ENCODE data around the gene CCDC38. TPM values are rescaled to one million over a fixed set of nuclear protein-coding genes. Genes with fewer than 3 reads are reported as not detected.

The CCDC38 gene
- total and polyA plus RNA-seq, 10 of the 15 experiments (the other 5 are each of a cell fraction or from before 2014, with no cell fraction given) = 0.04 to 0.05 TPM; not detected in 8

GRCh38 chr12:95977764-95978305 lies 35.4 kb upstream of the CCDC38 start:
- H2AFZ ChIP-seq (ENCODE audit: control insufficient read depth, low read depth, low read length) = no peak overlapping the region
- H3K36me3 ChIP-seq (ENCODE audit: control insufficient read depth in 2 of 2, insufficient read depth in 2 of 2, low read length in 1 of 2) = no peaks in the 10 kb centered on the region
- POLR2A ChIA-PET = interaction anchor here (0.6 kb wide), 1 partner anchor 495 kb away, joined by 4 read pairs; no protein-coding TSS in a partner anchor
- H3K9ac ChIP-seq (ENCODE audit: control insufficient read depth, insufficient read depth, low read length) = no peak overlapping the region
- 40% methylated on average over 11 of the region's 11 CpGs for WGBS (ENCODE audit: insufficient coverage, insufficient replicate concordance, low lambda C conversion rate, missing lambda C conversion rate)
- no TSS peak for BruUV-seq (replicated peaks)
- in situ Hi-C loops (cut with MboI) (no loop called here), intact Hi-C loops (cut with micrococcal nuclease; ENCODE audit: unreplicated experiment) (no loop called here)
- ATAC-seq (no peak), DNase-seq (ENCODE audit: low read depth, low spot score) (no peak), FAIRE-seq (no peak)
- H3K27ac ChIP-seq (ENCODE audit: control insufficient read depth, insufficient read depth) = no peak overlapping the region
- SMC1A ChIA-PET (ENCODE audit: uncharacterized antibody, unreplicated experiment) = no interaction called here
- RAD21 ChIA-PET (ENCODE audit: unreplicated experiment) = interaction anchor here (0.6 kb wide), 1 partner anchor 59 kb away, joined by 3 read pairs; no protein-coding TSS in a partner anchor
- no peaks in the 10 kb centered on the region for H3K4me1 ChIP-seq (ENCODE audit: control insufficient read depth, insufficient read depth, low read length)
- H3K79me2 ChIP-seq (ENCODE audit: control insufficient read depth, insufficient read depth, low read length) = no peaks in the 10 kb centered on the region
- TF ChIP-seq GABPA (IDR thresholded peaks at IDR 0.05; ENCODE audit: low read depth) (no peak), RB1 (IDR thresholded peaks at IDR 0.05; ENCODE audit: borderline replicate concordance) (no peak), E2F8 (IDR thresholded peaks at IDR 0.05; ENCODE audit: low read depth, partially characterized antibody) (no peak), E2F4 (IDR thresholded peaks at IDR 0.05; ENCODE audit: low read depth, low read length) (no peak), RELA (IDR thresholded peaks at IDR 0.05; ENCODE audit: borderline replicate concordance, partially characterized antibody) (no peak), TCF12 (IDR thresholded peaks at IDR 0.05; ENCODE audit: low read depth, low read length) (no peak), TCF3 (IDR thresholded peaks at IDR 0.05; ENCODE audit: borderline replicate concordance, insufficient read depth, low read depth, low read length) (no peak), MLLT1 (IDR thresholded peaks at IDR 0.05) (no peak), SREBF1 (IDR thresholded peaks at IDR 0.05; ENCODE audit: low read length) (no peak)
- no peaks in the 10 kb centered on the region; a peak in 1 of 4 replicates for H3K27me3 ChIP-seq (replicated peaks in 1 of 2; ENCODE audit: control insufficient read depth in 2 of 2, insufficient read depth in 2 of 2, low read length in 1 of 2)
- no peaks in the 10 kb centered on the region for H4K20me1 ChIP-seq (ENCODE audit: control insufficient read depth, insufficient read depth)
- no peaks in the 10 kb centered on the region for H3K9me3 ChIP-seq (replicated peaks; ENCODE audit: control insufficient read depth, insufficient read depth, low read length)
- CTCF ChIA-PET = no interaction called here
- H3K4me2 ChIP-seq (ENCODE audit: control insufficient read depth, insufficient read depth) = no peak overlapping the region
- no peak overlapping the region for H3K4me3 ChIP-seq

All from GM12878 (cell line).